GM21423 (cell line): ENCODE measurements around the gene IGF2BP2.
"Not testable (repeated sequence)": the region's sequence is repeated elsewhere in the genome, so short reads cannot be mapped to it uniquely, and the experiment has no call there.

ENCODE experiments used
- ATAC-seq: cut with Tn5 transposase; IDR thresholded peaks from one replicate; pipeline ENCODE4 v1.9.1; 2021; ENCODE audit warnings: mild to moderate bottlenecking, moderate library complexity; ENCODE audit not compliant: unreplicated experiment

The IGF2BP2 gene

DNA sequence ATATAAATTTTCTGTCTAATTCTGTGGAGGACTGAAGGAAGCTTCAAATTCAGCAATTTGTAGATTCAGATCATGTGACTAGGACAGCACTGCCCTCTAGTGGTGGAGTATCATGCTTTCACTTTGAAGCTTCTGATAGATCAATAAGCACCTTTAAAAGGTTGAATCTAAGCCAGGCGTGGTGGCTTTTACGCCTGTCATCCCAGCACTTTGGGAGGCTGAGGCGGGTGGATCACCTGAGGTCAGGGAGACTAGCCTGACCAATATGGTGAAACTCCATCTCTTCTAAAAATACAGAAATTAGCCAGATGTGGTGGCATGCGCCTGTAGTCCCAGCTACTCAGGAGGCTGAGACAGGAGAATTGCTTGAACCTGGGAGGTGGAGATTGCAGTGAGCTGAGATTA is 56.3 kb downstream of the IGF2BP2 start:
- ATAC-seq = not testable (repeated sequence)

DNA sequence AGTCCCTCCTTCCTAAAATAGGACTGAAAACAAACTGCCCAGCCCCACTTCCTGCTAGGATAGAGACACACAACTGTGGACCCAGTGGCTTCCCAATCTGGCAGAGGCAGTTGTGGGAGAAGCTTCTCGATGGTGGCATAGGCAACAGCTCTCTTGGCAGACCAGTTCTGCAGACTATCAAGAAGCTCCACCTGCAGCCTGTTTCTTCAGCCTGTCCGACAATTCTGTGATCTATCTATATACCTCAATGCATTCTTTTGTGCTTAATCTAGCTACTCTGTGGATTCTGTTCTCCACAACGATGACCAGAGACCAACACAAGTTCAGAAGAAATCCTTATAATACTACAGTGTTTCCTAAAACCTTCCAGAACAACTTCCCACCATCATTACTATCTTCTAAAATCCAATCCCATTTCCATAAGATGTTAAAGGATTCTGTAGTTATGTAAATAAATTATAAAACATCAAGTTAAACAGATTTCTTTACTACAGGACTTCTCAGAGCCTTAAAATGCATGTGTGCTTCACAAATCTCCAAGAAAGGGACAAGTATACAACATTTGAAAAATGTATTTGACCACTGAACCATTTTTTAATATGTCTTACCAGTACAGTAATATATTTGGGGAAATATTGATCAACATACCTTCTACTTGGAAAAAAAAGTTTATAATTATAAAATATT is 57.7 kb downstream of the IGF2BP2 start:
- ATAC-seq = no peak

DNA sequence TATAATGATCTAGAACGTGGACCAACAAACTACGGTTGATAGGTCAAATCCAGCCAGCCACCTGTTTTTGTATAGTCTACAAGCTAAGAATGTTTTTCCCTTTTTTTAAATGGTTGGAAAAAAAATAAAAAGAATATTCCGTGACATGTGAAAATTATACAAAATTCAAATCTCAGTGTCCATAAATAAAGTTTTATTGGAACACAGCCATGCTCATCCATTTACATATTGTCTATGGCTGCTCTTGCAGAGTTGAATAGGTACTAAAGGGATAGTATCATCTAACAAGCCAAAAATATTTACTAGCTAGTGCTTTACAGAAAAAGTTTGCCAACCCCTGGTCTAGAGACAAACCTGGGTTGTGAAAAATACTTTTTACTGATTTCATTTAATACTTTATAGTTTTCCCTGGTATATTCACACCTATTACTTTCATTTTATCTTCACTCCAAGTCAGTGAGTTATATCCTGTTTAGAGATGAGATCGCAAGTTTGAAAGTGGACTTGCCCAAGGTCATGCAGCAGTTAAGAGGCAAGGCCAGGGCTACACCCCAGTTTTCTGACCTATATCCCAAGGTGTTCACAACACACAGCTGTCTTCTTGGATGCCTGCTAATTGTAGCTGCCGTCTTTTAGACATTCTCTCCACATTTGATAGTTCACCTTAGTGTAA is 58.4 kb downstream of the IGF2BP2 start:
- ATAC-seq = no peak

DNA sequence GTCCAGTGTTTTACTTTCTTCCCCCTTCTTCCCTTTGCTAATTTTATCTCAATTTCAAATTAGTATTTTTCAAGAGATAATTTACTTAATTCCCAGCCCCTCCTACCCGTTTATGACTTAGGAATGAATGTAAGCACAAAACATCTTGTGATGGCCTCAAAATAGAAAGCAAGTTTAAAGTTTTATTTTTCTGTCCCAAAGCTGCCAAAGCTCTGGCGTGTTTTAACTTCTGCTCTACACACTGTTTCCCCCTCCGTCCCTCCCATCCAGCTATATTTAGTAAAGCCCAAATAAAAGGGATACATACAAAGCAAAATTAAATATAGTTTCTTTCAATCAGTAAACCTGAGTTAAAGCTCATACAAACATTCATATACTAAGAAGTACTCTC is 59.9 kb downstream of the IGF2BP2 start:
- ATAC-seq = no peak

DNA sequence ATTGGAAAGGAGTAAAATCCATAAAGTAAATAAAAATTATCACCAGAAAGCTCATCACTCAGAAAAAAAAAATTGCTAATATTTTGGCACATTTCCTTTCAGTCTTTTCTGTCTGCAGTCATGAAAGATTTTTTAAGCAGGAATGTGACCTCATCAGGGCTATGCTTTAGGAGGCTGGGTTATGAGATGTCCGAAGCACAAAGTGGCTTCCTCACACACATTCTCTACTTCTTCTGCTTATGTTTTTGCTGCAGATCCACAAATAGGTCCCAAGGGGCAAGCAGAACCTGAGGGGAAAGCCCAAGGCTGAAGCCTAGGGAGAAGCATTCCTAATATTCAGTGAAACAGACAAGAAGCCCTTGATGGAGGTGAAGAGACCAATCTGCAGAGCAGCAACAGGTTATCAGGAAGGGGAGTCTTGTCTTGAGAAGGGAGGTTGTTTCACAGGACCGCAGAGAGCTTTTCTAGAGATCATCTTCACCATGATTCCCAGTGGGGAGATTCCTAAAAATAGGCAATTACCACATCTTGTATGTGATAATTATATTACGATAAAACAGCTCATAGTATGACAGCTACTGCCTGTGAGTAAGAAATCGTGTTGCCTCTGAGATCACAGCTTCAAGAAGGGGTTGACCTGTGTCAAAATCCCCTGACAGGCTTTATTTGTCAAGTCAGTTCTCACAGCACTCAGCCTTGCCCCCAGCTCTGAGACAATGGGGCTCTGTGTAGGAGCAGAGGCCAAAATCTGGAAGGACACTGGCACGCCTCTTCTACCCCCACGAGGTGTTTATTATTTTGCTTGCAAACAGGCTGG is 60.5 kb downstream of the IGF2BP2 start:
- ATAC-seq = no peak

DNA sequence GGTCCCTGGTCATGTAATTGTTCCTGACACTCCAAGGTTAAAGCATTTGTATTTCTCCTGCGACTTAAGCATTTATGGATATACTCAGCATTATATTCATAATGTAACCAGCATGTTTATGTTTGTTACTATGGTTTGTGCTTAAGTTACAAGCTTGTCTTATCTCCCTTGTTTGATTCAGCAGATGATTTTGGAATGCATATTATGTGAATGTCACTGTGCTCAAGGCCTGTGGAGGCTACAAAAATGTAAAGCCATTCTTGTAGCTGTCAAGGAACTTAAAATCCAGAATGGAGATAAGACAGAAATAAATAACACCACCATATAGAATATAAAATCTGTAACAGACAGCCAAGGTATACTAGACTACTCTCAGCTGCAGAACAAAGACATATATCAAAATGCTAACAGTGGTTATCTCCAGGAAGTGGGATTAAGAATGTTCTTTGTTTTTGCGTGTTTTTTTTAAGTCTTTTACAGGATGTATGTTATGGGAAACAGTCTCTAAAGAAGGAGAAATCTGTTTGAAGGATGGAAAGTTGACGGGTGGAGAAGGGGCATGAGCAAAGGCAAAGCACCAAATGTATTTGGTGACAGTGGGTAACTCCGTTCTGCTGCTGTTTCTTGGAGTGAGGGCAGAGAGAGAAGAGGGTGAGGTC is 61.4 kb downstream of the IGF2BP2 start:
- ATAC-seq = no peak

DNA sequence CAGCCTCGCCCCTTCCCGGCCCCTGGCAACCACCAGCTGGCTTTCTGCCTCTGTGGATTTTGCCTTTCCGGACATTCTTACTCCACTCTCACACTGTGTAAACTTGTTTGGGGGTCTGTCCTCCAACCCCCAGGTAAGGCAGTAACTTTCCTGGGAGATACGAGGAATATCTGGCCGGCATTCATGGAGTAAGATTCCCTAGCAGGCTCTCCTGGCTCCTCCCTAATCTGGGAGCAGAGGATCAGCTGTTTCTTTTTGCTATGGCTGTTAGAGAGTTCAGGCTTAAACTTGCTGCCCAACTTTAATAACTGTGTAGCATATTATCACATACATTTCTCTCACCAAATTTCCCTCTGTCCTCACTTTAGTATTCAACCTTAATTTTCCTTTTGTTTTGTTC is 64.3 kb downstream of the IGF2BP2 start:
- no peak for ATAC-seq

DNA sequence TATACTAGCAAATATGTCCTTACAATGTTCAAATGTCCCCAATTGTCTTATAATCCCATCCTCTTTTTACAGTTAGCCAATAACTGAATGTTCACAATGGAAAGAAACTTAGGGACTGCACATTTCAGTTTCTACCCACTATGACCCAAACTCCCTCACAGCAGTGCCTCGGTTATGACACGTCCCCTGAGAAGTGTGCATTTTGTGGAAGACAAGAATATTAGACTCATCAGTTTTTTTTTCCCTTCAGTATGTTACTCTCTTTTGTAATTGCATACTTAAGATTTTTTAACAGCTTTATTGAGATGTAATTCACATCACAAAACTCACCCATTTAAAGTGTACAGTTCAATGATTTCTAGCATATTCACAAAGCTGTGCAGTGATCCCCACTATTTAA is 64.8 kb downstream of the IGF2BP2 start:
- no peak for ATAC-seq

DNA sequence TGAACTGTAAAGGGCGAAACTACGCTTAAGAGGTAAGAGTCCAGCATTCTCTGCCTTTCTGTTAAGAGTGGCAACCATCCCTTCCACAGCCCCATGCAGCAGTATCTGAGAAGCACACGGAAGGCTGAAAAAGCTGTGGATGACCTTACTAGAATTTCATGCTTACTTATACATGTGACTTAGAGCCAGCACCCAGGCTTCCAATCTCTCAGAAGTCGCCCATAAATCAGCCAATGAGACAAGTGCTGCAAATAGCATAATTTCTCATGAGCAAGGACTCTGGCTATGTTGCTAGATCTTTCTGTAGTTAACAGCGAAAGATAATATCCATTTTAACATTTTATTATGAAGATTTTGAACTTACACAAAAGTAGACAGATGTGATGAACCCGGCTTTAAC is 65.3 kb downstream of the IGF2BP2 start:
- no peak for ATAC-seq

DNA sequence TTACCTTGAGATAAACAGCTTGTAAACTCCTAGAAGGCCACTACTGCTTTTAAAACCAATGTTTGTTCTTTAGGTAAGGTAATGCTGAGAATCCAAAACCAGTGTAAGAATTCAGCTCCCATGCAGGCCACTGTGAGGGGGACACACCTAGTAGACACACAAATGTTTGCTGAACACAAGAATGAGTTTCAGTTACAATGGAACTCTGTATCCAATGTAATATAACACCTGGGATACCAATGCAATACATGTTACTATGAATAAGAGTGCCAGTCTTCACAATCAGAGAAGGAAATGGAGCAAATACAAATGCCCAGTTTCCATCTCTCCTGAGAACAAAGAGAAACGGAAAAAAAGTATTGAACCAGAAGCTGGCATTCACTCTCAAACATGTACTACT is 65.9 kb downstream of the IGF2BP2 start:
- ATAC-seq = no peak

DNA sequence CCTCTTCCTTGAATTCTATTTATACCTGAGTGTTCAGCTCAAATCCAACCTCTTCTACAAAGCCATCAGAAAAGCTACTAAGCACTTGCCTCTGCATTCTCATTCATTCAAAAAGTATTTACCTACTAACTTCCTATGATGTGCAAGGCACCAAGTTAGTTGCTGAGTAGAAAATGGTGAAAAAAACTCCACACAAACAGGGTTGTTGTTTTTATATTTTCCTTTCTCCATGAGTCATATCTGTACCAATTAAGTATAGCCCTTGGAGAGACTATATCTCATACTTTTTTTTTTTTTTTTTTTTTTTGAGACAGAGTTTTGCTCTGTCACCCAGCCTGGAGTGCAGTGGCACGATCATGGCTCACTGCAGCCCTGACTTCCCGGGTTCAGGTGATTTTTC is 67.7 kb downstream of the IGF2BP2 start:
- no peak for ATAC-seq

DNA sequence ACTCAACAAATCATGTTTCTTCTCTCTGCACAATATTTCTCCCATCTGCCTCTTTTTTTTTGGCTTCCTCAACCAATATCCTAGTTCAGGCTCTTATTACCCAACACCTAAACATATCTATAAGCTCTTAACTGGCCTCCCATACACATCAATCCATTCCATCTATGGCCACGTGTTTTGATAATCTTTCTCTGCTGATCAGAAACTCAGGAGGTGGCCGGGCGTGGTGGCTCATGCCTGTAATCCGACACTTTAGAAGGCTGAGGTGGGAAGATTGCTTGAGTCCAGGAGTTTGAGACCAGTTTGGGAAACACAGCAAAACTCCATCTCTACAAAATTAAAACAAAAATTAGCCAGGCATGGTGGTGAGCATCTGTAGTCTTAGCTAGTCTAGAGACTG is 68.4 kb downstream of the IGF2BP2 start:
- no peak for ATAC-seq

DNA sequence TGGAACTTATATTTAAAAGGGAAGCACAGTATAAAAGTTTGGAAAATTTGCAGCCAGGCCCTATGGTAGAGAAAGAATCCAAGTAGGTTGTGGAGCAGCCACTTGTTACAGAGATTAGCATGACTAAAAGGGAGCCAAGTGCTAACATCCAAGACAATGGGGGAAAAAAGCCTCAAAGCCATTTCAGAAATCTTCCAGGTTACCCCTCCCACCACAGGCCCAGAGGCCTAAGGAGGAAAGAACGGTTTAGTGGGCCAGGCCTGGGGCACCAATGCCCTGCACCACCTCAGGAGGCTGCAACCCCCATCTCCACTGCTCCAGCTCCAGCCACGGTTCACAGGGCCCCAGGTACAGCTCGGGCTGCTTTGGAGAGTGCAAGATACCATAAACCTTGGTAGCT is 69.9 kb downstream of the IGF2BP2 start:
- ATAC-seq = no peak

DNA sequence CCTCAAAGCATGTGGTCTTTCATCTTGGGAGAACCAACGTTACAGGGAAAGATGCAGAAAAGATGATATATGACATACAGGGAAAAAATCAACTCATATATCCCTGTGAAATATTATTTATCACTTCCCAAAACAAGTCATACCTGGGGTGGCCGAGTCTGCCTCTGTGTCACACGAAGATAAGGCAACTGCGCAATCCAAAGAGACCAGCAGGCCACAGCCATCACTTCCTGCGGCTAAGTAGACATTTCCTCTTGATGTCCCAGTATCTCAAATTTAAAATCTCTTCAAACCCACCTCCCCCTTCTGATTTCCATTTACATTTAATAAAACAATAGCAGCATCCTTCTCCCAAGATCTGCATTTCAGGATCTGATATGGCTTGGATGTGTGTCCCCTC is 71.5 kb downstream of the IGF2BP2 start:
- no peak for ATAC-seq

DNA sequence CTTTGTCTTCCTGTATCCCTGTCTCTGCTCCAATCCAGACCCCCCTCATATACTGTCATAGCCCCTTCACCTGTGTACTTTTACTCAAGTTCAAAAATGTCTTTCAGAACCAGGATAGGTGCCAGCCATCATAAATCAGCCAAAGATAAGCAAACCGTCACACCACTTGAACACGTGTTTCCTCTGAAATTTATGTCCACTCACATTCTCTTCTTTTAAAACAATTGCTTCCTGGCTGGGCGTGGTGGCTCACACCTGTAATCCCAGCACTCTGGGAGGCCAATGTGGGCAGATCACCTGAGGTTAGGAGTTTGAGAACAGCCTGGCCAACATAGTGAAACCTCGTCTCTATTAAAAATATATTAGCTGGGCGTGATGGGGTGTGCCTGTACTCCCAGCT is 74.1 kb downstream of the IGF2BP2 start:
- no peak for ATAC-seq

DNA sequence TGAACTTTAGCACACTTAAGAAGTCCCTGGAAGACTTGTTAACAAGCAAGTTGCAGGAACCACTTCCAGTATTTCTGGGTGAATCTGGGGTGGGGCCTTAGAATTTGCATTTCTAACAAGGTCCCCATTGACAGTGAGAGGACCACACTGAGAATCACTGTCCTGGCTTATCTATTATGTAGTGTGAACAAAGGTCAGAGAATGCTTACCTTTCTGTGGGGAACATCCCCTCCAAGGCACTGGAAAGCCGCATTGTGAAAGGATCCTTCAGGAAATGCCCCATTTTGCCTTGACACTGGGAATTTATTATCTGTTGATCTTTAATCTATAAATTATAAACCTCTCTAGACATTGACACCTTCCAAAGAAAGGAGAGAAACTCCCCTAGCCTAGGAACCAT is 74.8 kb downstream of the IGF2BP2 start:
- ATAC-seq = no peak

DNA sequence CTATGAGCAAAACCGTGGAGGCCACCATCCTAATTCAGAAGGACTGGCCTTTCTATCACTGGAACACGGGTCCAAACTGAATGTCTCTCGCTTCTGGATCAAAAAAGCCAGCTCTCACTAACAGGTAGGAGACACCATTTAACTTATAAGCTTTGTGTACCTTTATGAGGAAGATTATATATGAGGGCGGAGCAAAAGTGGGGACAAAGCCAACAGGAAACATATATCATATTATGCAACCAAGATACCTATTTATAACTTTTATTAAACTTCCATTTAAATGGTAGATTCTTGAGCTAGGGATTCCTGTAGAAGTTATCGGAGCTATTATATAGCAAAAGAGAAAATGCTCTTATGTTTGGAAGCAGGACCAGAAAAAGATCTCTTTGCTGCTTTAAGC is 78.4 kb downstream of the IGF2BP2 start:
- no peak for ATAC-seq

DNA sequence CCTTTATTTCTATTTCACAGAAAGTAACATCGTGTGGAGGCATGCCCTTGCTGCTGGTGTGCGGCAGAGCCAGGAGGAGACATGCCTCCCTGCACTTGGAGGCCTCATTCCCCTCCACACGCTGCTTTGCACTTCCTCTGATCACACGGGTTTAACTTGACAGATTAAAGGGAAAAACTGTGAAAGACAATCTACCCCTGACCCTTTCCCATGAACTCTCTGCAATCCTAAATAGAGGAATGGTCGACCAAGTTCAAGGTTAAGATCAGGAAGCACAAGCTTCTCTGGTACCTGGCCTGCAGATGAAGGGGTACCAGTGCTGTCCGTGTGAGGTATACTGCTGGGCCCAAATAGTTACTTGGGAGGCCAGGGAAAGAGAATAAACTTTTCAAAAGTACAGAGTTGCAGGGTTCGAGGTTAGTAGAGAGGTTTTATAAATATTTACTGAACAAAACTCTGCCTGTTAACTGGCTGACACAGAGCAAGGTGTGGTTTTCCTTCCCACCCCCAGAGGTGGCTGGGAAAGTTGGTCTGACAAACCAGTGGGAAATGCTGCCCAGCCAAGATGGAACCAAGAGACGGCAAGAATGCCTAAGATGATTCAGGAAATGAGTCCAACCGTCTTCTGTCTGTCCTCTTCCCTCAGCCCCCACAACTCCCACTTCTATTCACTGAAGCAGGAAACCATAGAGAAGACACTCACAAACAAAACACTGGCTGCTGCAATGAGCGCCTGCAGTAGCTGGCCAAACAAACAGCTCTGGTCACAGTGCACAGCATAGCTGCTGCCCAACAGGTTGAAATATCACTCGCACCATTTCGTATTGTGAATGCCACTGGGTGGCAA is 79.6 kb downstream of the IGF2BP2 start:
- peak; percentile 67 for ATAC-seq

DNA sequence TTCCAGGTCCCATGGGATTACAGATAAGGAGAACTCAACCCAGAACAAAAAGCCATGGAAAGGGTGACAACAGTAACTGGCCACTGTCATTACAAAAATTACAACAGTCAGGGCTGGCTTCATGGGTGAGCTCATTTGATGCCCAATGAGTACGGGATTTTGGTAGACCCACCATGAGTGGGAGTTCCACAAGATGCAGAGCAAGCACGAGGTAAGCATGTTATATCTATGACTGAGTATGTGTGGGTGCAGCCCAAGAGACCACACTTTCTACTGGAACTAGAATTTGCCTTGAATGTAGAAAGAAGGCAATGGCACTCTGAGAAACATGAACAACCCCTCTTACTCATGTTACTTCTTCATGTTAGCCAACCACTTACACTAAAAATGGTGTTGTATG is 83.3 kb downstream of the IGF2BP2 start:
- ATAC-seq = no peak

DNA sequence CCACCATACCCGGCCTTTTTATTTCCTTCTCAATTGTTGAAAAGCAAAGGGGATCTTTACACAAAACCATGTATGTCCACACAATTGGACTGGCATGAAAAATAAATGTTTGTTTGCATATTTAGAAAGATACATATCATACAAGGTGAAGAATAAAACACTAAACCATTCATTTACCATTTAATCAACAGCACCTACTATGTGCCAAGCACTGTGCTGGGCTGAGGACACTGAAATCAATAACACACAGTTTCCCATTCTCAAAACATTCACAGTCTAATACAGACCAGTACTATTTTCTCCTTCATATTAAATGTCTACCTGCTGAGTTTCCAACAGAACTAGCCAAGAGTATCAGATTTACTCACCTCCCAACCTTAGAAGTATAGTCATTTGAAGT is 84.7 kb downstream of the IGF2BP2 start:
- no peak for ATAC-seq

DNA sequence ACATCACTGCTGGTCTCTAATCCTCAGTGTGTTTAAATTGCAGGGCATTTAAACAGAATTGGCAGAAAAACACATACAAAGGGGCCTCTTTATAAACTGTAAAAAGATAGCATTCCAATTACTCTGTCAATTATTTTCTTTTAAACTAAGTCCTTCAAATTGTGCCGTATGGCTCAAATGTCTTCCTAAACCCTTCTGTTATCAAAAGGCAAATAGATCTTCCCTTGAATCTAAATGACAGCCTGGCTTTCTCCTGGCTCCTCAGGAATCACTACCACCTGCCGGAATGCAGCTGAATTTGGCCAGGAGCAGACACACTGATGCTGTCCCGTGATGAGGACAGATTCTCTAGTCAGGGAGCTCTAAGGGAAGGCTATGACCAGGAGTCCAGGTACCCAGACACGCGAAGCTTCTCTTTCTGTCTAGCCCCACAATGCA is 85.6 kb downstream of the IGF2BP2 start:
- no peak for ATAC-seq
